Left kidney (tissue), 2 donors: ENCODE measurements around the gene PHLDB3. TPM values are rescaled to one million over a fixed set of nuclear protein-coding genes. Genes with fewer than 3 reads are reported as not detected.

ENCODE experiments used
- DNase-seq: peaks from one replicate; pipeline ENCODE4 v3.0.0-alpha.2; 2013
- polyA plus RNA-seq: library from polyadenylated mRNA; unstranded; fragments of 120-200 nt; gene quantifications from one replicate; pipeline ENCODE4 v1.2.1, GENCODE V29; 2013; ENCODE audit not compliant: insufficient read length

Gene PHLDB3
- polyA plus RNA-seq, 1 donor: 7.8 TPM

- DNase-seq: no peak
Observed at GRCh38 chr19:43499042-43499441, 5.5 kb downstream of the PHLDB3 start.

- DNase-seq: no peak
Observed at GRCh38 chr19:43498233-43498842, 6.2 kb downstream of the PHLDB3 start.

GRCh38 chr19:43496960-43497359, 7.6 kb downstream of the PHLDB3 start:
- no peak for DNase-seq

GRCh38 chr19:43495082-43495481, 9.5 kb downstream of the PHLDB3 start:
- no peak for DNase-seq

DNA sequence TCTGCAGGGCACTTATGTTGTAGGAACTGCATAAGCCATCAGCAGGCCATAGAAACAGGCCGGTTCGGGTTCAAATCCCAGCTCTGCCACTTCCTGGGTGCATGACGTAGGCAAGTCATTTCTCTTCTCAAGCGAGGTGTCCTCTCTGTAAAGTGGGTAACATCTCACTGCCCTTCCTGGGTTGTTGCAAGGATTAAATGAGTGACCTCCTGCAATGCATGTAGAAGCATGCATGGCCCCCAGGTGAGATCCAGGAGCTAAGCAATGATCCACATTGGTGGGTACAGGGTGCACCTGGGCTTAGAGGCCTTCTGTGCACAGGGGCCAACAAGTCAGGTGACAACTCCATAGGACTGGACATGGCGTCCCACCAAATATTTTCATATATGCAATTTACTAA, 13.8 kb downstream of the PHLDB3 start:
- DNase-seq: no peak

DNA sequence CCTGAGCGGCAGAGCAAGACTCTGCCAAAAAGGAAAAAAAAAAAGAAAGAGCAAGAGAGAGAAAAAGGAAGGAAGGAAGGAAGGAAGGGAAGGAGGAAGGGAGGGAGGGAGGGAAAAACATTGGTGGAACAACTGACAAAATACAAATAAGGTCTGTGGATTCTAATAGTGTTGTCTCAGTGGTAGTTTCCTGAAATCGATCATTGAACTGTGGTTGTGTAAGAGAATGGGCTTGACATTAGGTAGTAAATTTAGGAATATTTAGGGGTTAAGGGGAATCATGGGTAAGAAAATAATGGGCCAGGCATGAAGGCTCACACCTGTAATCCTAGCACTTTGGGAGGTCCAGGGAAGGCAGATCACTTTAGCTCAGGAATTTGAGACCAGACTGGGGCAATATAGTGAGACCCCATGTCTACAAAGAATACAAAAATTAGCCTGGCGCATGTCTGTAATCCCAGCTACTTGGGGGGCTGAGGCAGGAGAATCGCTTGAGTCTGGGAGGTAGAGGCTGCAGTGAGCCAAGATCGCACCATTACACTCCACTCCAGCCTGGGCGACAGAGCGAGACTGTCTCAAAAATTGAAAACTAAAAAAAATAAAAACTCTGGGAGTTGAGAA, 14.5 kb downstream of the PHLDB3 start:
- DNase-seq: no peak

- DNase-seq: no peak
Observed at GRCh38 chr19:43489310-43489709, 15.2 kb downstream of the PHLDB3 start.

DNA sequence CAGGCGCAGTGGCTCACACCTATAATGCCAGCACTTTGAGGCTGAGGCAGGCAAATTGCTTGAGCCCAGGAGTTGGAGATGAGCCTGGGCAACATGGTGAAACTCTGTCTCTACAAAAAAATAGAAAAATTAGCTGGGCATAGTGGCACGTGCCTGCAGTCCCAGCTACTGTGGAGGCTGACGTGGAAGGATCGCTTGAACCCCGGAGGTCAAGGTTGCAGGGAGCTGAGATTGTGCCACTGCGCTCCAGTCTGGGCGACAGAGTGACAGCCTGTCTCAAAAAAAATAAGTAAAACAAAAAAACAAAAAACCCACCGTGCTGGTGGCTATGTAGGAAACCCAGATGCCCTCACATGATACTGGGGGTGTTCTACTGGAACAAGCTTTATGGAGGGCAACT, 16.4 kb downstream of the PHLDB3 start:
- no peak for DNase-seq

- no peak for DNase-seq
Observed at GRCh38 chr19:43486412-43486811, 18.1 kb downstream of the PHLDB3 start.

- no peak for DNase-seq
Observed at GRCh38 chr19:43485951-43486350, 18.6 kb downstream of the PHLDB3 start.

- no peak for DNase-seq
Observed at GRCh38 chr19:43483281-43483680, 21.3 kb downstream of the PHLDB3 start.

GRCh38 chr19:43482193-43482592, 22.4 kb downstream of the PHLDB3 start:
- DNase-seq: no peak

DNA sequence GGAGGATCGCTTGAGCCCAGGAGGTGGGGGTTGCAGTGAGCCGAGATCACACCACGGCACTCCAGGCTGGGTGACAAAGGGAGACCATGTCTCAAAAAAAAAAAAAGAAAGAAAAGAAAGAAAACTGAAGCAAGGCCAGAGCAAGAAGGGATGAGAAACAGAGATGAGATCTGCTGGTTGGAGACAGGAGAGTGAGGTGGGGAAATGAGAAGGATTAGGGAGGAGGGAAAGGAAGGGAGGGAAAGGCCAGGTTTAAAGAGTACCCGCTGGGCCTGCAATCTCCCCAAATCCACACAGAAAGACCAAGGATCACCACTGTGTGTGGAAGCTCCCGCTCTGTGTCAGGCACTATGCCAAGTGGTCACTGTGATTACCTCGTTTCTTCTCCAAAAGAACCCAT, 22.8 kb downstream of the PHLDB3 start:
- no peak for DNase-seq

- no peak for DNase-seq
Observed at GRCh38 chr19:43480574-43480973, 24.0 kb downstream of the PHLDB3 start.

- DNase-seq: no peak
Observed at GRCh38 chr19:43479961-43480561, 24.5 kb downstream of the PHLDB3 start.

GRCh38 chr19:43479226-43479625, 25.3 kb downstream of the PHLDB3 start:
- no peak for DNase-seq

GRCh38 chr19:43478323-43478722, 26.2 kb downstream of the PHLDB3 start:
- no peak for DNase-seq

DNA sequence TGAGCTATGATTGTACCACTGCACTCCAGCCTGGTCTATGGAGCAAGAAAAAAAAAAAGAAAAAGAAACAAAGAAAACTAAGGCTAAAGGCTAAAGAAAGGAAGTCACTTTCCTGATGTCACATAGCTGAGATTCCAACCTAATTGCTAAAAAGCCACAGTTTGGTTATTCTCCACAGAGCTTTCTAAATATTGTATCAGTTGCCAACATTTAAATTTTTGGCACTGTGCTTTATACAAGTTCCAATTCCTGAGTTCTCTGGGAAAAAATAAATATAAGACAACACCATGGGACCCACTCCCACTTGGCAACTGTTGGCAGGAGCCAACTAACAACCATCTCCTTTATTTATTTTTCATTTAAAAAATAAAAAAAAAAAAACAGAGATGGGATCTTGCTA, 27.9 kb downstream of the PHLDB3 start:
- no peak for DNase-seq

- peak; percentile 93 for DNase-seq
Observed at GRCh38 chr19:43474986-43475705, 29.4 kb downstream of the PHLDB3 start.

DNA sequence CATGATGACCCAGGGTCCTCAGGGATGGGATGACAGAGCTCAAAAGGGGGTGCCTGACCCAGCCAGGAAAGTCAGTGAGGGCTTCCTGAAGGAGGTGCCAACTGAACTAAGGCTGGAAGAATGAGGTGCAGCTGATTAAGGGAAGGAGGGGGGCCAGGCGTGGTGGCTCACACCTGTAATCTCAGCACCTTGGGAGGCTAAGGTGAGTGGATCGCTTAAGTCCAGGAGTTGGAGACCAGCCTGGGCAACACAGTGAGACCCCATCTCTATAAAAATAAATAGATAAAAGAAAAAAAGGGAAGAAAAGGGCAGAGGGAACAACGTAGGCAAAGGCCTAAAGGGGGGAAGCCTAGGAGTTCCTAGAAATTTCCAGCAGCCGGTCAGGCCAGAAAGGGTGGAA, 30.1 kb downstream of the PHLDB3 start:
- no peak for DNase-seq

GRCh38 chr19:43471091-43471490, 33.5 kb downstream of the PHLDB3 start:
- no peak for DNase-seq

DNA sequence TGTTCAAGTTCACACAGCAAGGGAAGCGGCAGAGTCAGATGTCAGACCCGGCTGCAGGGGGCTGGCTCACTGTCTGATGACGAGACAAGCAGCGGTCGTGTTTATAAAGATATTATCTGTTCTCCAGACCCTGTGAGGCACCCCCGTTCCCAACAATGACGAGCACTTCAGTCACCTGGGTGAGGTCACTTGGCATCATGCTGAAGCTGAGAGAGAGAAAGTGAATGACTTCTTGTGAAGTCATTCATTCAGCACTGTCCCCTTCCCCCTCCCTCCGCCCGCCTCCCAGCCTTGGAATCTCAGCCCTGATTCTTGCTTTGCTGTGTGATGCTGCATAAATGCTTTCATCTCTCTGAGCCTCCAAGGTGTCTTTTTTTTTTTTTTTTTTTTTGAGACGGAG, 34.3 kb downstream of the PHLDB3 start:
- DNase-seq: no peak

DNA sequence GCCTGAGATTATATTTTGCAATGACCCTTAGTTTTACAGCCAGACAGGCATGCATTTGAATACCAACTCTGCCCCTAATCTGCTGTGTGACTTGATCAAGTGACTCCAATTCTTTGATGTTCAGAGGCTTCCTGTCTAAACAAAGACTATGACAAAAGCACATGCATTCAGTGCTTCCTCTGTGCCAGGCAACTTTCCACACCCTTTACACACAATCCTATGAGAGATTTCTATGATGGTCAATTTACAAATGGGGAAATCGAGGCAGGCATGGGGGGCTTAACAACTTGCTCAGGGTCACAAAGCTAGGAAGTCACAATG, 35.4 kb downstream of the PHLDB3 start:
- DNase-seq: no peak
